HepG2 (cell line): ENCODE results near the gene POLR1G. TPM values are rescaled to one million over a fixed set of nuclear protein-coding genes. Genes with fewer than 3 reads are reported as not detected.
A peak's percentile ranks its signal among the peaks of the same experiment; 100 is the strongest.

ENCODE experiments used
- ATF1 ChIP-seq: IDR thresholded peaks from 2 replicates; pipeline ENCODE4 v1.6.1; 2016; ENCODE audit warnings: mild to moderate bottlenecking, control low read depth
- DR1 ChIP-seq: sonication (generic); formaldehyde crosslinking; IDR thresholded peaks from 2 replicates; pipeline ENCODE4 v1.8.0; 2021; ENCODE audit warnings: mild to moderate bottlenecking, missing genetic modification reagents, inconsistent platforms
- EP300 ChIP-seq, 3 experiments: sonication (generic) in 1 of 3; formaldehyde crosslinking in 1 of 3; IDR thresholded peaks; 2 replicates each; pipeline versions ENCODE4 v1.5.1 to v1.6.1; 2011 to 2020; ENCODE audit warnings: low read depth in 2 of 3, low read length in 2 of 3, borderline replicate concordance in 1 of 3, improper control_type of control experiment in 1 of 3, mild to moderate bottlenecking in 1 of 3, missing genetic modification reagents in 1 of 3, moderate library complexity in 1 of 3
- FOXC1 ChIP-seq: sonication (generic); formaldehyde crosslinking; IDR thresholded peaks from 2 replicates; pipeline ENCODE4 v1.8.0; 2022; ENCODE audit warnings: mild to moderate bottlenecking, missing genetic modification reagents, borderline replicate concordance
- HMGA1 ChIP-seq: sonication (generic); formaldehyde crosslinking; conservative IDR thresholded peaks from 2 replicates; pipeline ENCODE4 v1.4.0; 2020; ENCODE audit warnings: missing genetic modification reagents
- KDM5A ChIP-seq: fragments of 200-600 bp; sonication (generic); IDR thresholded peaks from 2 replicates; pipeline ENCODE4 v1.7.0; 2018; ENCODE audit warnings: antibody characterized with exemption, mild to moderate bottlenecking, low read length, borderline replicate concordance
- NCOR1 ChIP-seq: fragments of 200-600 bp; sonication (generic); IDR thresholded peaks from 2 replicates; pipeline ENCODE4 v1.7.0; 2017; ENCODE audit warnings: antibody characterized with exemption, low read length, borderline replicate concordance
- SP140L ChIP-seq: sonication (generic); formaldehyde crosslinking; IDR thresholded peaks from 2 replicates; pipeline ENCODE4 v1.4.0; 2020; ENCODE audit warnings: missing genetic modification reagents, borderline replicate concordance
- ZBTB38 ChIP-seq: sonication (generic); formaldehyde crosslinking; IDR thresholded peaks from 2 replicates; pipeline ENCODE4 v1.5.1; 2020; ENCODE audit warnings: mild to moderate bottlenecking, missing genetic modification reagents
- ZBTB49 ChIP-seq: sonication (generic); formaldehyde crosslinking; IDR thresholded peaks from 2 replicates; pipeline ENCODE4 v1.4.0; 2020; ENCODE audit warnings: missing genetic modification reagents, borderline replicate concordance
- ZNF550 ChIP-seq: sonication (generic); formaldehyde crosslinking; IDR thresholded peaks from 2 replicates; pipeline ENCODE4 v1.4.0; 2020; ENCODE audit warnings: mild to moderate bottlenecking, missing genetic modification reagents, borderline replicate concordance
- ZNF570 ChIP-seq: sonication (generic); formaldehyde crosslinking; IDR thresholded peaks from 2 replicates; pipeline ENCODE4 v1.4.0; 2020; ENCODE audit warnings: mild to moderate bottlenecking, missing genetic modification reagents, borderline replicate concordance
- ZNF589 ChIP-seq: sonication (generic); formaldehyde crosslinking; conservative IDR thresholded peaks from 2 replicates; pipeline ENCODE4 v1.8.0; 2022; ENCODE audit warnings: mild to moderate bottlenecking, moderate library complexity, missing genetic modification reagents
- ZNF678 ChIP-seq: sonication (generic); formaldehyde crosslinking; IDR thresholded peaks from 2 replicates; pipeline ENCODE4 v1.4.0; 2020; ENCODE audit warnings: mild to moderate bottlenecking, missing genetic modification reagents
- ZNF687 ChIP-seq: sonication (generic); formaldehyde crosslinking; IDR thresholded peaks from 2 replicates; pipeline ENCODE4 v1.5.1; 2020; ENCODE audit warnings: mild to moderate bottlenecking, missing genetic modification reagents, moderate library complexity
- ZNF761 ChIP-seq: sonication (generic); formaldehyde crosslinking; conservative IDR thresholded peaks from 2 replicates; pipeline ENCODE4 v1.4.0; 2020; ENCODE audit warnings: mild to moderate bottlenecking, missing genetic modification reagents
- ZNF83 ChIP-seq: sonication (generic); formaldehyde crosslinking; IDR thresholded peaks from 2 replicates; pipeline ENCODE4 v1.4.0; 2020; ENCODE audit warnings: missing genetic modification reagents, mild to moderate bottlenecking, borderline replicate concordance
- ZNF879 ChIP-seq: sonication (generic); formaldehyde crosslinking; IDR thresholded peaks from 2 replicates; pipeline ENCODE4 v1.8.1; 2023; ENCODE audit warnings: missing genetic modification reagents
- ZSCAN30 ChIP-seq: sonication (generic); formaldehyde crosslinking; IDR thresholded peaks from 2 replicates; pipeline ENCODE4 v1.5.0; 2020; ENCODE audit warnings: mild to moderate bottlenecking, missing genetic modification reagents
- polyA plus RNA-seq, 8 experiments: library from polyadenylated mRNA; depleted of rRNA in 3 of 8; stranded (reverse) in 7 of 8; unstranded in 1 of 8; fragments of >200 nt; fragmentation: Illumina TruSeq in 4 of 8; extraction: Trizol in 4 of 8; gene quantifications; 2 replicates each; pipeline versions ENCODE4 v1.2.1 to v1.2.3, GENCODE V29; 2011 to 2016; ENCODE audit warnings: low read depth in 4 of 8, missing spikeins in 1 of 8, mixed read lengths in 1 of 8; ENCODE audit not compliant: insufficient read depth in 1 of 8
- total RNA-seq, 5 experiments: library from RNA; depleted of rRNA; stranded (reverse); fragments of >200 nt; fragmentation: Illumina TruSeq; extraction: Trizol; gene quantifications; 2 replicates each; pipeline ENCODE4 v1.2.3, GENCODE V29; 2016; ENCODE audit warnings: low read depth in 1 of 5
- TF ChIP-seq, protein P1 (sequence below): IDR thresholded peaks from 2 replicates; pipeline ENCODE4 v1.6.1; 2016; ENCODE audit warnings: missing biosample characterization, missing genetic modification reagents, low read depth

POLR1G gene
- total and polyA plus RNA-seq, 2 of the 13 experiments (the other 11 are each of a cell fraction or from before 2014, with no cell fraction given) = 3.5 to 20.8 TPM

DNA sequence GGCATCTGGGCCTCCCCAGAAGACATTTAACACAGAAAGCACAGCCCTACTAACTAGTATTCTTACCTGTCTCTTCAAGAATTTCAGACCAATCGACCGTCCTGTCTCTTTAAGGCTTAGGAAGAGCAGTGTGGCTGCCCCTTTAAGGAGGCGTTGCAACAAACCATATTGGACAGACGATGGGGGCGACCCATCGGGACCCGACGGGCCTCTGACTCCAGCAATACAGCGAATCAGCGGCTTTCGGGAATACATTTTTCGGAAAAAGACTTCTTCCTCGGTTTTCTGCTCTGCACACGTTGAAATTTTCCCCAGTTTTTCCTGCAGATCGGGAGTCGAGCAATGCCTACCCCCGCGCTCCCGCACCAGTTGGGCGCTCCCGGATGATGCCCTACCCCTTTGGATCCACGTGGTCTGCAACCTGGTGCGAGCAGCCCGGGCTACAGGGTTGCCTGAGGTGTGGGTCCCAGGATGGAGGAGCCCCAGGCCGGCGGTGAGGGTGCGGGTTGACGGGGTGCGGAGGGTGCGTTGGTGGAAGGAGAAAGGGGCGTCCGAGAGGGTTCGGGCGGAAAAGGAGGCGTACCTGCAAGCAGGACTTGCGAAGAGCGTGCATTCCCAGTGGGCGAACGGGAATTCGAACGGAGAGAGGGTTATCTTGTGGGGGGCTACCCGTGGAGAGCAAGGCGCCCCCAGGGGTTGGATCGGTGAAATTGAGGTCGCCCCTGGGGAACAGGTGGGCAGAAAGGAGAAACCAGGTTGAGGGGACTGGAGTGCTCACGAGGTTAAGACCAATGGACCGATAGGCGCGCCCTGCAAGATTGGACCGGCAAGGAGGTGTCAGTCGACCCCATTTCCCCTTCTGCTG lies at the start of gene POLR1G (continued):
- TF ChIP-seq ZSCAN30 (CRISPR knock-in tag) (no peak; the same call in 1 of the 2 replicates), ZNF879 (peak; percentile 44; the same call in 1 of the 2 replicates), ZNF589 (peak; percentile 64), ZNF83 (0 out of 2 replicates have a peak, but pooled peaks have one; percentile 66), ZNF550 (no peak), ZNF687 (CRISPR knock-in tag) (peak; percentile 83), NCOR1 (peak; percentile 56; the same call in 1 of the 2 replicates), DR1 (CRISPR knock-in tag) (peak; percentile 32; the same call in 1 of the 2 replicates), ZNF678 (CRISPR knock-in tag) (0 out of 2 replicates have a peak, but pooled peaks have one; percentile 34), ZNF761 (CRISPR knock-in tag) (peak; percentile 83; the same call in 1 of the 2 replicates), ZNF570 (peak; percentile 41; the same call in 1 of the 2 replicates), FOXC1 (CRISPR knock-in tag) (peak; percentile 31; the same call in 1 of the 2 replicates), ZBTB38 (CRISPR knock-in tag) (peak; percentile 34; the same call in 1 of the 2 replicates), ZBTB49 (CRISPR knock-in tag) (no peak), SP140L (CRISPR knock-in tag) (no peak), HMGA1 (CRISPR knock-in tag) (no peak), ATF1 (CRISPR knock-in tag) (peak; percentile 71; the same call in 1 of the 2 replicates), EP300 (IDR thresholded peaks at IDR 0.05; ENCODE audit: low read depth in 2 of 2, low read length in 2 of 2) (peak in 1 of 2 experiments; percentile 47; a peak in 1 of 4 replicates), EP300 (CRISPR knock-in tag; IDR thresholded peaks at IDR 0.05; ENCODE audit: borderline replicate concordance) (no peak), KDM5A (peak; percentile 54; the same call in 1 of the 2 replicates)
- TF ChIP-seq, protein P1, sequence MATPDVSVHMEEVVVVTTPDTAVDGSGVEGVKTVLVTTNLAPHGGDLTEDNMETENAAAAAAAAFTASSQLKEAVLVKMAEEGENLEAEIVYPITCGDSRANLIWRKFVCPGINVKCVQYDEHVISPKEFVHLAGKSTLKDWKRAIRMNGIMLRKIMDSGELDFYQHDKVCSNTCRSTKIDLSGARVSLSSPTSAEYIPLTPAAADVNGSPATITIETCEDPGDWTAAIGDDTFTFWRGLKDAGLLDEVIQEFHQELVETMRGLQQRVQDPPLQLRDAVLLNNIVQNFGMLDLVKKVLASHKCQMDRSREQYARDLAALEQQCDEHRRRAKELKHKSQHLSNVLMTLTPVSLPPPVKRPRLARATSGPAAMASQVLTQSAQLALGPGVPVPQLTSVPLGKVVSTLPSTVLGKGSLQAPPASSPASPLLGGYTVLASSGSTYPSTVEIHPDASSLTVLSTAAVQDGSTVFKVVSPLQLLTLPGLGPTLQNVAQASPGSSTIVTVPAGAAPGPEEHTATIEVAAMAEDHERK (CRISPR knock-in tag) = no peak
